ENCODE measurements around the gene ATP2C1.
A peak's percentile ranks its signal among the peaks of the same experiment; 100 is the strongest.
"Not testable (repeated sequence)": the region's sequence is repeated elsewhere in the genome, so short reads cannot be mapped to it uniquely, and the experiment has no call there.

ATP2C1 gene

DNA sequence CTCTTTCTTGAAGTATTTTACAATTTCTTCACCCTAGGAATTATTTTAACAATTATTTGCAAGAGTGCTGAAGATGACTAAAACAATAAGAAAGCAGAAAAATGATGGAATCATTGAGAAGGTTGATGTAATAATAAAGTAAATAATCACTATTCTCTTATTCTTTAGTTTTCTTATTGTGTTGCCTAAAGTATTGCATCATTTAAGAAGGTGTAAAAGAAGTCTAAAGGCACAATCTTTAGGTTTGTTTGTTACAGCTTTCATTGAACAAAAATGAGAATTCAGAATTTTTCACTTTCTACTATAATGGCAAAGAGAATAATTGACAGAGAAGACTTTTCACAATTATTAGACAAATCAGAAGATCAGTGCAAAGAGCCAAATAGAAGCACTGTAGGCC is 67.6 kb downstream of the ATP2C1 start:
- peaks cover 39% of the 10 kb centered on the region for H3K36me3 Mint-ChIP-seq (ENCODE audit: insufficient read depth)

DNA sequence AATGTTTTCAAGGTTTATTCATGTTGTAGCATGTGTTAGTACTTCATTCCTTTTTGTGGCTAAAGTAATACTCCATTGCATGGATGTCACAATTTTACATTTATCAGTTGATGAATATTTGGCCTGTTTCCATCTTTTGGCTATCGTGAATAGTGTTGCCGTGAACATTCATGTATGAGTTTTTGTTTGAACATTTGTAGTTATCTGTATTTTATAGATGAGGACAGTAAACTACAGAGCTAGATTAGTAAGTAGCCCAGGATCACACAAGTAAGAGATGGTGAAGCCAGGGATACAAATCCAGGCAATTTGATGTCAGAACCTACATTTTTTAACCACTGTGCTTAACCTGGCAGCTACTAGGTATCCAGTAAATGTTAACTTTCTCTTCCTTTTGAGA is 69.6 kb downstream of the ATP2C1 start:
- no peak for DNase-seq
- H3K9me3 Mint-ChIP-seq: no peaks in the 10 kb centered on the region
- no peak overlapping the region for H3K27ac Mint-ChIP-seq
- no peak for ATAC-seq (replicated peaks)
- H3K4me1 Mint-ChIP-seq (ENCODE audit: low read depth in 2 of 2): no peaks in the 10 kb centered on the region
- no peak overlapping the region for H3K4me3 Mint-ChIP-seq
- H3K36me3 Mint-ChIP-seq (ENCODE audit: insufficient read depth): peaks cover 27% of the 10 kb centered on the region
- H3K27me3 Mint-ChIP-seq: no peaks in the 10 kb centered on the region

More for the DNA sequence above, 67.6 kb downstream of the ATP2C1 start:
- Mint-ChIP-seq H3K4me1 (ENCODE audit: low read depth in 2 of 2) (no peaks in the 10 kb centered on the region), H3K4me3 (no peak overlapping the region), H3K27ac (no peak overlapping the region), H3K27me3 (no peaks in the 10 kb centered on the region), H3K9me3 (no peaks in the 10 kb centered on the region)
- no peak for ATAC-seq (replicated peaks)
- no peak for DNase-seq

- peaks cover 27% of the 10 kb centered on the region for H3K36me3 Mint-ChIP-seq (ENCODE audit: insufficient read depth)
- H3K9me3 Mint-ChIP-seq: no peaks in the 10 kb centered on the region
- no peak for DNase-seq
- H3K27ac Mint-ChIP-seq: no peak overlapping the region
- no peaks in the 10 kb centered on the region for H3K4me1 Mint-ChIP-seq (ENCODE audit: low read depth in 2 of 2)
- ATAC-seq (replicated peaks): no peak
- H3K27me3 Mint-ChIP-seq: no peaks in the 10 kb centered on the region
- no peak overlapping the region for H3K4me3 Mint-ChIP-seq
These were observed 70.0 kb downstream of the ATP2C1 start for GRCh38 chr3:130963878-130964277.

DNA sequence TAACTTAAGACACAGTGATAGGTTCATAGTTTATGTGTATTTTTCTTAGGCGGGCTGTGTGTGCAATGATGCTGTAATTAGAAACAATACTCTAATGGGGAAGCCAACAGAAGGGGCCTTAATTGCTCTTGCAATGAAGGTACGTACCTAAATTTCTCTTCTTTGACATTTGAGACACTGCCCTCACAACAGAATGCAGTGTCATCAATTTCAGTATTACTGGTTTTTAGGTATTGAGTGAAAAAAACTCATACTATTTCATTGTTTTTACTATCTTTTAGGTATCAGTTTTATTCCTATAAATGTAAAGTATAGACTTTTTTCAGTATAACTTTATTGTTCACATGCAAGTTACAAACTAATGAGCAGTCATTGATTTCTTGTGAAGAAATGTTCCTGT is 73.4 kb downstream of the ATP2C1 start:
- DNase-seq (no peak), ATAC-seq (replicated peaks) (no peak)
- Mint-ChIP-seq H3K27me3 (no peaks in the 10 kb centered on the region), H3K27ac (no peak overlapping the region), H3K9me3 (no peaks in the 10 kb centered on the region), H3K36me3 (ENCODE audit: insufficient read depth) (peaks cover 17% of the 10 kb centered on the region), H3K4me3 (no peak overlapping the region), H3K4me1 (ENCODE audit: low read depth in 2 of 2) (no peaks in the 10 kb centered on the region)

DNA sequence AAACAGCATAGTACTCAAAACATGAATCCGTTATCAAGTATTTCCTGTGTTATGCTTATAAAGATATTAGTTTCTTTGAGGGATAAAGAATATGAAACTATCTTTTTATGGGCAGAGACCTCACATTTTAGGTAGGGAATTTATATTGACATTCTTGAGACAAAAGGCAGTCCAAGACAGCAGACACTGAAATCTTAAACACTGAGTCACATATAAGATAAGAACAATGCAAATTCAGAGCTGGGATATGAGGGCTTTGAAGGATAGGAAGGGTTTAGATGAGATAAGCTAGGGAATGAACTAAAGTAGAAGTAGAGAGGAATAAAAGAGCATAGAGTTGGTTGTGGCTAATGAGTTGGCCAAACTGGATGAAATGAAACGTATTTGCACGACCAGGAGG is 74.3 kb downstream of the ATP2C1 start:
- no peak overlapping the region for H3K27ac Mint-ChIP-seq

GRCh38 chr3:130969621-130970020 is 75.7 kb downstream of the ATP2C1 start:
- Mint-ChIP-seq H3K36me3 (ENCODE audit: insufficient read depth) (peaks cover 17% of the 10 kb centered on the region), H3K4me1 (ENCODE audit: low read depth in 2 of 2) (no peaks in the 10 kb centered on the region), H3K9me3 (no peaks in the 10 kb centered on the region), H3K4me3 (no peak overlapping the region), H3K27ac (no peak overlapping the region), H3K27me3 (no peaks in the 10 kb centered on the region)
- DNase-seq: no peak
- ATAC-seq (replicated peaks): no peak

More for the DNA sequence above, 74.3 kb downstream of the ATP2C1 start:
- no peak overlapping the region for H3K4me3 Mint-ChIP-seq
- DNase-seq (no peak), ATAC-seq (replicated peaks) (no peak)
- H3K27me3 Mint-ChIP-seq: no peaks in the 10 kb centered on the region
- no peaks in the 10 kb centered on the region for H3K4me1 Mint-ChIP-seq (ENCODE audit: low read depth in 2 of 2)
- H3K36me3 Mint-ChIP-seq (ENCODE audit: insufficient read depth): peaks cover 17% of the 10 kb centered on the region
- no peaks in the 10 kb centered on the region for H3K9me3 Mint-ChIP-seq

- no peak overlapping the region for H3K4me3 Mint-ChIP-seq
- peaks cover 8% of the 10 kb centered on the region for H3K36me3 Mint-ChIP-seq (ENCODE audit: insufficient read depth)
- ATAC-seq (replicated peaks) (no peak), DNase-seq (no peak)
- no peaks in the 10 kb centered on the region for H3K4me1 Mint-ChIP-seq (ENCODE audit: low read depth in 2 of 2)
- H3K9me3 Mint-ChIP-seq: no peaks in the 10 kb centered on the region
- no peaks in the 10 kb centered on the region for H3K27me3 Mint-ChIP-seq
- H3K27ac Mint-ChIP-seq: no peak overlapping the region
These were observed 77.3 kb downstream of the ATP2C1 start for GRCh38 chr3:130971208-130971607.

- H3K27me3 Mint-ChIP-seq; H3K9me3 Mint-ChIP-seq; DNase-seq; H3K4me1 Mint-ChIP-seq (ENCODE audit: low read depth in 2 of 2); H3K4me3 Mint-ChIP-seq; H3K36me3 Mint-ChIP-seq (ENCODE audit: insufficient read depth); ATAC-seq (replicated peaks); H3K27ac Mint-ChIP-seq: not testable (repeated sequence)
These were observed 78.7 kb downstream of the ATP2C1 start for GRCh38 chr3:130972592-130972991.

GRCh38 chr3:130973406-130973805 is 79.5 kb downstream of the ATP2C1 start:
- ATAC-seq (replicated peaks): no peak
- Mint-ChIP-seq H3K4me3 (no peak overlapping the region), H3K9me3 (no peaks in the 10 kb centered on the region), H3K27ac (no peak overlapping the region), H3K4me1 (ENCODE audit: low read depth in 2 of 2) (peaks cover 0 to 4% of the 10 kb centered on the region in 2 donors), H3K36me3 (ENCODE audit: insufficient read depth) (peaks cover 8% of the 10 kb centered on the region), H3K27me3 (no peaks in the 10 kb centered on the region)
- no peak for DNase-seq

DNA sequence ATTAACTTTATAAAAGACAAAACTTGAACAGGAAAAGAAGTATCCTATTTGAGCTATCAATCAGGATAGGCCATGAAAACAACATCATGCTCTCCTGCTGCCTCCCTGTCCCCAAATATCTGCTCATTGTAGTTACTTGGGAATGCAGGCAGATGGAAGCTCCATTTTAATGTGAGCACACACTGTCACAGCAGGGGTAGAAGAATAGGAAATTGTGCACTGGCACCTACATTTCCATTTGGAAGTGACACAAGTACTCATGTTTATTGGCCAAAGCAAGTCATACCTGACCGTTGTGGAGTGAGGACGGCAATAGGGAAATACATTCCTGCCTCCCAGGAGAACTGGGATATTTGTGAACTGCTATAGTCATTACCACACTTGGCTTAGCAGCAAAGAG is 80.3 kb downstream of the ATP2C1 start:
- peaks cover 8% of the 10 kb centered on the region for H3K36me3 Mint-ChIP-seq (ENCODE audit: insufficient read depth)
- peaks cover 0 to 4% of the 10 kb centered on the region in 2 donors for H3K4me1 Mint-ChIP-seq (ENCODE audit: low read depth in 2 of 2)
- ATAC-seq (replicated peaks): no peak

GRCh38 chr3:130975251-130975650 is 81.4 kb downstream of the ATP2C1 start:
- Mint-ChIP-seq H3K36me3 (ENCODE audit: insufficient read depth) (peaks cover 8% of the 10 kb centered on the region), H3K27ac (peak overlapping the region in 1 of 2 donors; percentile 4), H3K9me3 (no peaks in the 10 kb centered on the region), H3K4me1 (ENCODE audit: low read depth in 2 of 2) (peaks cover 0 to 4% of the 10 kb centered on the region in 2 donors), H3K4me3 (no peak overlapping the region), H3K27me3 (no peaks in the 10 kb centered on the region)
- no peak for DNase-seq
- ATAC-seq (replicated peaks): no peak

More for the DNA sequence above, 80.3 kb downstream of the ATP2C1 start:
- peak overlapping the region in 1 of 2 donors; percentile 4 for H3K27ac Mint-ChIP-seq
- no peak overlapping the region for H3K4me3 Mint-ChIP-seq
- H3K9me3 Mint-ChIP-seq: no peaks in the 10 kb centered on the region
- no peak for DNase-seq
- no peaks in the 10 kb centered on the region for H3K27me3 Mint-ChIP-seq

DNA sequence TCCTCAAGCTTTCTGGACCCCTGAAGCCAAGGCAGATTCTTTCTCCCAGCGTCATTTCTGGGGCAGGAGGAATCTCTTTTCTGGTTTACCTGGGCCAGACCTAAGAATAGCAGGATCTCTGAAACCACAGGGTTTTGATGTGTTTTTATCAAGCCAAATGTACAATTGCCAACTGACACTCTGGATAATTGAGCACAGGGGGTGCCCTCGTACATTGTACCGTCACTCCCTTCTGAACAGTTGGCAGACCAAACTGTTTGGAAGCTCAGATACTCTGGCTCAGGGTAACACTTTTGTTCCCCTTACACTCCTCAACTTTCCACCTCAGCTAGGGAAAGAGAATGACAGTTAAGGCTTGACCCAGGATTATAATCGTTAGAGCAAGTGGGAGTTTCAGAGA is 82.8 kb downstream of the ATP2C1 start:
- H3K27ac Mint-ChIP-seq: peak overlapping the region in 1 of 2 donors; percentile 14

GRCh38 chr3:130979117-130979516 is 85.2 kb downstream of the ATP2C1 start:
- Mint-ChIP-seq H3K4me3 (no peak overlapping the region), H3K27me3 (no peaks in the 10 kb centered on the region), H3K4me1 (ENCODE audit: low read depth in 2 of 2) (peaks cover 0 to 4% of the 10 kb centered on the region in 2 donors), H3K27ac (no peak overlapping the region), H3K36me3 (ENCODE audit: insufficient read depth) (peaks cover 17% of the 10 kb centered on the region), H3K9me3 (no peaks in the 10 kb centered on the region)
- no peak for DNase-seq
- no peak for ATAC-seq (replicated peaks)

More for the DNA sequence above, 82.8 kb downstream of the ATP2C1 start:
- ATAC-seq (replicated peaks): no peak
- Mint-ChIP-seq H3K4me1 (ENCODE audit: low read depth in 2 of 2) (peaks cover 0 to 4% of the 10 kb centered on the region in 2 donors), H3K4me3 (no peak overlapping the region), H3K36me3 (ENCODE audit: insufficient read depth) (peaks cover 8% of the 10 kb centered on the region), H3K9me3 (no peaks in the 10 kb centered on the region), H3K27me3 (no peaks in the 10 kb centered on the region)
- no peak for DNase-seq

DNA sequence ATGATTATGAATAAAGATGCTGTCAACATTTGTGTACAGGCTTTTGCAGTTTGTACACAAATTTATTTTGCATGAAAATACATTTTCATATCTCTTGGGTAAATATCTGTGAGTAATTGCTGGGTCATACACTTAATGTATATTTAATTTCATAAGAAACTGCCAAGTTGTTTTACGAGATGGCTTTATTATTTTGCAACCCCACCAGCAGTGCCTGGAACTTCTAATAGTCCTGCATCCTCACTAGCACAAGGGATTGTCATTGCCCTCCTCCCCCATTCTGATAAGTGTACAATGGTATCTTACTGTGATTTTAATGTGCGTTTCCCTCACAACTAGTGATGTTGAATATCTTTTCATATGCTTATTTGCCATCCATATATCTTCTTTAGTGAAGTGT is 87.6 kb downstream of the ATP2C1 start:
- no peak for ATAC-seq (replicated peaks)
- H3K4me1 Mint-ChIP-seq (ENCODE audit: low read depth in 2 of 2): peaks cover 0 to 4% of the 10 kb centered on the region in 2 donors
- H3K9me3 Mint-ChIP-seq: no peaks in the 10 kb centered on the region
- H3K4me3 Mint-ChIP-seq: no peak overlapping the region
- H3K27ac Mint-ChIP-seq: no peak overlapping the region
- peaks cover 14% of the 10 kb centered on the region for H3K36me3 Mint-ChIP-seq (ENCODE audit: insufficient read depth)
- H3K27me3 Mint-ChIP-seq: no peaks in the 10 kb centered on the region
- no peak for DNase-seq

- Mint-ChIP-seq H3K4me3 (no peak overlapping the region), H3K4me1 (ENCODE audit: low read depth in 2 of 2) (no peaks in the 10 kb centered on the region), H3K27ac (peak overlapping the region; percentile 25 to 65), H3K9me3 (no peaks in the 10 kb centered on the region), H3K36me3 (ENCODE audit: insufficient read depth) (peaks cover 12% of the 10 kb centered on the region), H3K27me3 (no peaks in the 10 kb centered on the region)
- ATAC-seq (replicated peaks) (no peak), DNase-seq (no peak)
These were observed 96.4 kb downstream of the ATP2C1 start for GRCh38 chr3:130990282-130990681.

All from effector memory CD8-positive, alpha-beta T cell (primary cell).